Femur (tissue), 1 donor: ENCODE data around the gene SDCBP2.

ENCODE experiments used
- DNase-seq: peaks from one replicate; pipeline ENCODE4 v3.0.0-alpha.2; 2017

The SDCBP2 gene

DNA sequence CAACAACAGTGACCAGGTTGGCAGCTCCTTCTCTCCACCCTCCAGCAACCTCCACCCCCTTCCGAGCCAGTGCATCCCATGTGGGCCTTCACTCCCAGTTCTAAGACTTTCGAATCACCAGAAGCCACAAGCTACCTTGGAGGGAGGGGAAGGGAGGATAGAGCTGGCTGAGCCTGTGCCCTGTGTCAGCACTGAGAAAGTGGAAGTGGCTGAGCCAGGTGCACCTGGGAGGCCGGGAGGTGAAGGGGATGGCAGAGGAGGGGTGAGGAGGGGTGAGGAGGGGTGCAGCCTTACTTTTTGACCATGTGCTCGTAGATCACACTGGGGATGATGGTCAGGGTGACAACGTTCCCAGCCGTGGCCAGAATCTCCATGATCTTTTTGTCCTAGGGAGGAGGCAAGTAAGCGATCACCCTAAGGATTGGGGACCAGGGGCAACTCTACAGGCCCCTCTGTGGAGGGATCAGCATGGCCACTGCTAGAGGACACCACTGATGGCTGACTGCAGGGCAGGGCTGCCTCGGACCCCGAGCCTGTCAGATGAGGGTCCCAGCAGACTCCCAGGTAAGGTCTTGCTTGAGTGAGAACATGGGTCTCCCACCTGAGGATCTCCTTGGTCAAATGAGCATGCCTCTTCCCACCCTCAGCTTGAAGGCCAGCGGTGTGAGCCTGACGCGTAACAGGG is 18.3 kb downstream of the SDCBP2 start:
- no peak for DNase-seq

- no peak for DNase-seq
Observed at GRCh38 chr20:1310071-1310470, 18.9 kb downstream of the SDCBP2 start.

DNA sequence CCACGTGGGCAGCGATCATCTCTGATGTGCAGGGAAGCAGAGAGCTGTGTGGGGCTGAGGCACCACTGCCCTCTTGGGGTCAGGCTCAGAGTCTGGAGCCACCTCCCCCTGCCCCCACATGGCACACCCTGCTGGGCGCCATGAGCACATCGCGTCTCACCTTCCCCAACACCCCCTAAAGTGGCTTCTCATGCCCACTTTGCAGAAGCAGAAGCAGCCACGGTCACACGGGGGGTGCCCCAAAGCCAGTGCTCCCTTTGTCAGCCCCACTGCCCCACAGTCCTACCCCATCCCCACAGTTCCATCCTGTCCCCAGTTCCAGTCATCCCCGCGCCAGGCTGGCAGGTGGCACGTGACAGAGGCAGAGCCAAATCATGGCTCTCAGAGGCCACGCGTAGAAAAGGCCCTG is 19.5 kb downstream of the SDCBP2 start:
- DNase-seq: no peak

GRCh38 chr20:1308702-1309095 is 20.2 kb downstream of the SDCBP2 start:
- DNase-seq: no peak

- no peak for DNase-seq
Observed at GRCh38 chr20:1308067-1308701, 20.8 kb downstream of the SDCBP2 start.

DNA sequence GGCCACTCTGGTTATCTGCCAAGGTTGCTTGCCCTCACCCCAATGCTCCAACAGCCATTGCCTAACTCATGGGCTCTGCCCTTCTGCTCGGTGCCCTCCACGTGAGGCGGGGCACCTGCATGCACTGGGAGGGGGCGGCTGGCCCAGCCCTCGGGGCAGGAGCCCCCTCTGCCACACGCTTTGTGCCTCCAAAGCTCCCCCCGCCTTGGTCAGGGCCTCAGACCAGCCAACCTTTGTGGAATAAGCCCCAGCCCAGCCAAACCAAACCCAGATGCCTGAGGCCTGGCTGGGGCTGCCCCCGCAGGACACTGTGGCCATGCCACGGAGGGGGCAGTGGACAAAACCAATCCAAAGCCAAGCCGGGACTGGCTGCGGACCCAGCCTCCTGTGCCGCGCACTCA is 21.4 kb downstream of the SDCBP2 start:
- DNase-seq: no peak

GRCh38 chr20:1307171-1307570 is 21.8 kb downstream of the SDCBP2 start:
- DNase-seq: no peak

DNA sequence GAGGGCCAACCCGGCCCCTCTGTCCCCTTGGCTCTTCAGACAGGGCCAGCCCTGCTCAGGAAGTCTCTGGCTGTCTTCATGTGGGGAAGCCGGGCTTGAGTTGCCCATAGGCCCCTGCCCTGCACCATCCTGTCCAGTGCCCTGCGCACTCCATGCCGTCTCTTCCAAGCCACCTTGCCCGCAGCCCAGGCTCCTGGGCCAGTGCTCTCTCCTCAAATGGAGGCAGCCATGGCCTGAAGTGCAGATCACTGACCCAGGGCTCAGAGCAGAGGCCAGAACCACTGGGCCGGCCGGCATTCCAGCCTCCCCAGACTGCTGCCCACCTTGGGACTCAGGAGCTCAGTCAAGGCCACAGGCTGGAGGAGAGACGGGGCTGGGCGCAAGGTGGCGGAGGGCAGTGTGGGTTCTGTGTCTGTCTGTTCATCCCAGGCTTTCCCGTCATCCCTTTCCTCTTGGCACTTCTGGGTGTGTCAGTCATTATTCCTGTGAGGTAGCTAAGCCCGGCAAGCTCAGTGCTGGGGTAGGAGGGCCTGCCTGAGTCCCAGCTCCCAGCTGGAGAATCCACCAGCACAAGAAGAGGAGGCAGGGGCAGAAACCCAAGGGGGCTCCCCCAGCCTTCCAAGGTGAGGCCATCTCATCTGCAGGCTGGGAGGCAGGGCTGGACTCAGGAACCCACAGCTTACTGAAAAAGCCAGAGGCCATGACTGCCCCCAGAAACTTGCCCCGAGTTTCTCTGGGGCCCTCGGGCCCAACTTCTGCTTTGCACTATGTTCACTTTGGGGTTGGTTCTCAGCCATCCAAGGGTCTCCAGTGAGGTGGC is 22.4 kb downstream of the SDCBP2 start:
- no peak for DNase-seq

DNA sequence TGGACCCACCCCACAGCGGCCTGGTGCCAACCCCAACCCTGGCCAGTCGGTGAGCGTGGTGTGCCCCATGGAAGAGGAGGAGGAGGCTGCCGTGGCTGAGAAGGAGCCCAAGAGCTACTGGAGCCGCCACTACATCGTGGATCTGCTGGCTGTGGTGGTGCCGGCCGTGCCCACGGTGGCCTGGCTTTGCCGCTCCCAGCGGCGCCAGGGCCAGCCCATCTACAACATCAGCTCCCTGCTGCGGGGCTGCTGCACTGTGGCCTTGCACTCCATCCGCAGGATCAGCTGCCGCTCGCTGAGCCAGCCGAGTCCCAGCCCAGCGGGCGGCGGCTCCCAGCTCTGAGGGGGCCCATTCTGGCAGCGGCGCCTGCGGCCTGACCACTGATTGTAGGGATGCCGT is 23.2 kb downstream of the SDCBP2 start:
- DNase-seq: peak; percentile 75

DNA sequence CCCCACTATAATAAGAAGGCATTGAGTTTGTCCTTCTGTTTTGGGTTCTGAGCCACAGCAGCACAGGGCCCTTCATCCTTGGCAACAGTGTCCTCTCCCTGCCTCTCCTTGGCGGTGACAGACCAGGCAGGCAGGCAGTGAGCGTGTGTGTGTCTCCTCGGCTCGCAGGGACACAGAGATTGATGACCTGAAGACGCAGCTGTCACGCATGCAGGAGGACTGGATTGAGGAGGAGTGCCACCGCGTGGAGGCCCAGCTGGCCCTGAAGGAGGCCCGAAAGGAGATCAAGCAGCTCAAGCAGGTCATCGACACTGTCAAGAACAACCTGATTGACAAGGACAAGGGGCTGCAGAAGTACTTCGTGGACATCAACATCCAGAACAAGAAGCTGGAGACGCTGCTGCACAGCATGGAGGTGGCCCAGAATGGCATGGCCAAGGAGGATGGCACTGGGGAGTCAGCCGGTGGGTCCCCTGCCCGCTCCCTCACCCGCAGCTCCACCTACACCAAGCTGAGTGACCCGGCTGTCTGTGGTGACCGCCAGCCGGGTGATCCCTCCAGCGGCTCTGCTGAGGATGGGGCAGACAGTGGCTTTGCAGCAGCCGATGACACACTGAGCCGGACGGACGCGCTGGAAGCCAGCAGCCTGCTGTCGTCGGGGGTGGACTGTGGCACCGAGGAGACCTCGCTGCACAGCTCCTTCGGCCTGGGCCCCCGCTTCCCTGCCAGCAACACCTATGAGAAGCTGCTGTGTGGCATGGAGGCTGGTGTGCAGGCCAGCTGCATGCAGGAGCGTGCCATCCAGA is 24.0 kb downstream of the SDCBP2 start:
- no peak for DNase-seq

- DNase-seq: peak; percentile 76
Observed at GRCh38 chr20:1302685-1303541, 26.0 kb downstream of the SDCBP2 start.

- peak; percentile 45 for DNase-seq
Observed at GRCh38 chr20:1301031-1301529, 27.9 kb downstream of the SDCBP2 start.

DNA sequence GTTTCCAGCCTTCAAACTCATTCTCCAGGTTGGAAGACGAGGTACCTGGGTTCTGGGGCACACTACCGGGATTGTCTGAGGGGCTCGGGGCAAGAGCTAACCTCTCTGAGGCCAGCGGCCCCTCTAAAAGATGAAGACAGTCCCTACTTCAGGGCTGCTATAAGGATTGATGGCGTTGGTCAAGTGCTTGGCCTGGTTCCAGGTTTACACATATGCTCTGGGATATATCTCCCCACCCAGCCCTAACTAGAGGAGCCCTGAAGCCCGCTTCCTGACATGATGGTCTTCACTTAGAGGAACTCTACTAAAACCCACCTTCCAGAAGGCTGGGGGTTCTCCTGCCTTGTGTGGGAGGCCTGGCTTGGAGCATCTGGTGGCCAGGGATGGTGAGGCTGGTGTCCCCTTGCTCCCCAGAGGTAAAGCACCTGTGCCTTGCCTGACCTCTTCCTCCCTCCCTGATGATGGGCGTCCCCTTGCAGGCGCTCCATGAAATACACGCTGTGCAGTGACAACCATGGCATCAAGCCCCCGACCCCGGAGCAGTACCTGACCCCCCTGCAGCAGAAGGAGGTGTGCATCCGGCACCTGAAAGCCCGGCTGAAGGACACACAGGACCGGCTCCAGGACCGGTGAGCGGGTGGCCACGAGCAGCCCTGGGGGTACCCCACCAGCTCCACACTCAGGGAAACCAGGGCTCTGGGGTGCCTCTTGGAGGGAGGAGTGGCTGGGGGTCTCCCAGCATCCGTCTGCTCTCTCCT is 28.7 kb downstream of the SDCBP2 start:
- no peak for DNase-seq

DNA sequence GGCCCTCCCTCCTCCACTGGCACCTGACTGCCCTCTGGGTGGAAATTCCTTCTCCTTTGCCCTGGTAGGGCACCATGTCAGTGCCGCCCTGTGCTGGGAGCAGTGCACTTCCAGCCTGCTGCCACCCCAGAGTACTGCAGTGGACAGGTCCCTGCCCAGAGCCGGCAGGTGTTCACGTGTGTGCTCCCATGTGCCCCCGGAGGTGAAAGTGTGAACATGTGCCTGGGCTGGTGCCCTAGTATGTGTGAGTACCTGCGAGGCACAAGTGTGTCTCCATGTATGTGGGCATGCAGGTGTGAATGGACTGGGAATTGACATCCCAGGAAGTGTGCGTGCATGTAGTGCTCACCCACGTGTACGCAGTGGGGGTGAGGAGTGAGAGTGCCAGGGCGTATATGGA is 29.4 kb downstream of the SDCBP2 start:
- no peak for DNase-seq

DNA sequence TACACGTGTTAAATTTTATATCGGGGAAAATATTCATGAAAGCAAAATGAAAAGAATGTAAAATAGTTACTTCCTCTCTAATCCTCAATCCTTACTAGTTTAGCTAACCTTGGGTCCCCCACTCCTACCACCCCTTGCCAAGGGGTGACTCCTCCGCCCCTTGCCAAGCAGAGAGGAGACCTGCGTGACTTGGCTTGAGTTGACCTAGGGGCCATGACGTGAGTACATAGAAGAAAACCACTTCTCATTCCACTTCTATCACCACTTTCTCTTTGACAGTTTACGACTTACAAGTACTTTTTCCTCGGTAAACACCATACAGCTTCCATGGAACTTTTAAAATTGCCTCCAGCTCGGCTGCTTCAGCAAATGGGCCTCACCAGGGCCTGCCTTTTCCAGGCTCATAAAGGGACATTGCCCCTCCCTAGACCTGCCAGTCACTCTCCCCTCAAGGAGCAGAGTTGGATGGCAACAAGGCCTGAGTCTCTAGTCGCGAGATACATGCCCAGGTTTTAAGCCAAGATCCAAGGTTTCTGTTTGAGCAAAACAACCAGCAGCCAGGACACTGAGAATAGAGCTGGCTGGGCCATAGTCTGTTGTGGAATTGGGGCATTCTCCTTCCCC is 29.9 kb downstream of the SDCBP2 start:
- DNase-seq: no peak

- no peak for DNase-seq
Observed at GRCh38 chr20:1298166-1298565, 30.8 kb downstream of the SDCBP2 start.

- DNase-seq: no peak
Observed at GRCh38 chr20:1297486-1297885, 31.5 kb downstream of the SDCBP2 start.

DNA sequence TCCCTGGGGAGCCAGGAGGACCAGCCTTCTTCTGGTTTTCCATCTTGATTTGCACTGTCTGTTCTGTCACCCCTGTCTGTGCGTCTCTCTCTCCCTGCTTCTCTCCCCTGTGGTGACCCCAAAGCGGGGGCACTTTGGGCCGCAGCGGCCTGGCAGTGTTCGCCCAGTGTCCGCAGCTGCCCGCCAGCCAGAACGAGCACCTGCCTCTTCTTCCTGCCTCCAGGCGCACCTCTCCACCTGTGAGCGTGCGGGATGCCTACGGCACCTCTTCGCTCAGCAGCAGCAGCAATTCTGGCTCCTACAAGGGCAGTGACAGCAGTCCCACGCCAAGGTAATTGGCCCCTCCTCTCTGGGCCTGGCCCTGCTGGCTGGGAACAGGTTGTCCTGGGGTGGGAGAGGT is 32.0 kb downstream of the SDCBP2 start:
- DNase-seq: no peak

GRCh38 chr20:1296117-1296610 is 32.8 kb downstream of the SDCBP2 start:
- DNase-seq: no peak

DNA sequence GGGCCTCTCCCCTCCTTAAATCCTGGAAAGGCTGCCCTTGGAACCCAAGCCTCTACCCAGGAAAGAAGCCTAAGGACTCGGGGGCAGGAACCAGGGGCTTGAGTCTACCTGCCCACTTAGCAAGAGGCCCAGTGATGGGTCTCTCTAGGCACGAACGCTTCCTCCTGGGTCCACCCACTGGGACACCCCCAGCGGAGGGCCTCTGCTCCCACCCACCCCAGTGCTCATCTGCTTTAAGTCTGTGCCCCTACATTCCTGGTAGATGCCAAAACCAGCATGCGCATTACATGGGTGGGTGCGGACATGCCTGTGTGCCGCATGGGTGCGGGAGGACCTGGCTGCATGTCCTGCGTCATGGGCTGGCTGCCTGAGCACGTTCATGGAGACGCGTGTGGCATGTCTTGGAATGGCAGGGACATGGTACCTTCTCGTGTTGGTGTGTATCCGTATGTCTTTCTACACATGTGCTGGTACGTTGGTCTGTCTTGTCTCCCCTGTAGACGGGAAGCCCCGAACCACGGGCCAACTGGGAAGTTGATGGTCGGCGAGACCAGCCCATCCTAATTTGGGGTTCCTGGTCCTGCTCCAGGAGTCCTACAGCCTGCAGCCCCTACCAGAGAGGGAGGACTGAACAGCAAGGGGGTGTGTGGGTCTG is 33.5 kb downstream of the SDCBP2 start:
- no peak for DNase-seq
